ENCODE results near the gene GIPC3.

GIPC3 gene

GRCh38 chr19:3585301-3586126, at the start of gene GIPC3:
TSS of gene GIPC3 (plus strand) at chr19:3585478. CDS start at chr19:3585598, 120 bp downstream.
- no peak within 1 kb of the TSS for H3K4me3 ChIP-seq (ENCODE audit: low read length)
- no peak for TF ChIP-seq ZNF274 (IDR thresholded peaks at IDR 0.05; ENCODE audit: low read depth, low read length)

DNA sequence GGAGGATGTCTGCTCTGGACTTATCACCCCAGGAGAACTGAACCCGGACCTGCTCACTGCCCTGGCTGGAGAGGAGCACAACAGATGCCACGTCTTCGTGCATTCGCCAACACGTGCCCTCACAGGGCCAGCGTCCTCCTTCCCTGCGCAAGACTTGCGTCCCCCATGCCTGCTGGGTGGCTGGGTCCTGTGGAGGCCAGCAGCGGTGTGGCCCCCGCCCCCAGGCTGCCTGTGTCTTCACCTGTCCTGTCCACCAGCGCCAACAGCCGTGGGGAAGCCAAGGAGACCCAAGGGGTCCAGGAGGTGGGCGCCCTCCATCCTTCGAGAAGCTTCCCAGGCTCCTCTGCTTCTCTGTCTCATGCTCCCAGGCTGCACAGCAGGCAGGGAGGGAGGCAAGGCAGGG, 49.7 kb upstream of the GIPC3 start:
- TF ChIP-seq ZNF274 (IDR thresholded peaks at IDR 0.05; ENCODE audit: low read depth, low read length), result no peak
- no peak overlapping the region for H3K4me3 ChIP-seq (ENCODE audit: low read length)

DNA sequence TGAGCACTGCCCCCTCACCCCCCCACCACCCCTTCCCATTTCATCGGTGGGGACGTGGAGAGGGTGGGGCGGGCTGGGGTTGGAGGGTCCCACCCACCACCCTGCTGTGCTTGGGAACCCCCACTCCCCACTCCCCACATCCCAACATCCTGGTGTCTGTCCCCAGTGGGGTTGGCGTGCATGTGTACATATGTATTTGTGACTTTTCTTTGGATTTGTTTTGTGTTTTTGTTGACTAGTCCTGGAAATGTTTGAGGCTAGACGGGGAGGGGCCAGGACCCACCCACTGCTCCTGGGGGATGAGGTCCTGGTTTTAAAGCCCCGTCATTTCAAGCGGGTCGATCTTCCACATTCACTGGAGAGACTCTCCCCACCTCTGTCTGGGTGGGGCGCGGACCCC, 49.3 kb upstream of the GIPC3 start:
- no peak overlapping the region for H3K4me3 ChIP-seq (ENCODE audit: low read length)
- no peak for TF ChIP-seq ZNF274 (IDR thresholded peaks at IDR 0.05; ENCODE audit: low read depth, low read length)

- no peak overlapping the region for H3K4me3 ChIP-seq (ENCODE audit: low read length)
- TF ChIP-seq ZNF274 (IDR thresholded peaks at IDR 0.05; ENCODE audit: low read depth, low read length), result no peak
Measured at GRCh38 chr19:3536429-3537100, 48.7 kb upstream of the GIPC3 start.

GRCh38 chr19:3537101-3537437, 48.2 kb upstream of the GIPC3 start:
- no peak overlapping the region for H3K4me3 ChIP-seq (ENCODE audit: low read length)

DNA sequence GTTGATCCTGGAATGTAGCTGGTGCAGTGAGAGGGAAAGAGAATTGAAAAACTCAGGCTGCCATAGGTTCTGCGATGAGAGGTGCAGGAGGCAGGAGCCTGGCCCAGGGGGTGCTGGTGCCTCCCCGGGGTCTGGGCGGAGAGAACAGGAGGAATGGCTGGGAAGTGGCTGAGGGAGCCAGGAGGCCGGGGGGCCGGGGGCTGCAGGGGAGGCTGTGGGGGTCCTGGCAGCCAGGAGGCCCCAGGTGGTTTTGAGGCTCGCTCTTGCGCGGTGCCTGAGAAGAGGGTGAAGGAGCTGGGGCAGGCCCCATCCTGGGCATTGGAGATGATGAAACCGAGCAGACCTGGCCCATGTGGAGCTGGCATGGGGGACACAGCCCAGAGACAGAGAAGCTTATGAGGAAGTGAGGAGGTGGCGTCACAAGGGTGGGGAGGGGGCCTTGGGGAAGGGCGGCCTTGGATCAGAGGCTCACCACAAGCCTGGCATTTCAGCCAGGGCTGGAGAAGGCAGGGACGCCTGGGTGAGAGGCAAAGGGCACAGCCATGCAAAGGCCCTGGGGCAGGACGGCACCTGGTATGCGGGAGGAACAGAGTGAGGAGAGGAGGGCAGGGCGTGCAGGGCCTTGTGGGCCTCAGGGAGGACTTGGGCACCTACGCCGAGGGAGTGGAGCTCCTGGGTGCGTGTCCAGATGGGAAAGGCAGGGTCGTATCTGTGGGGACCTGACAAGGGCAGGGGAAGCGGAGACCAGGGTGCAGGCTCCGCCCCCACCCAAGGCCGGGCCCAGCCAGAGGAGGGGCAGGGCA, 47.6 kb upstream of the GIPC3 start:
- no peak for TF ChIP-seq ZNF274 (IDR thresholded peaks at IDR 0.05; ENCODE audit: low read depth, low read length)
- no peak overlapping the region for H3K4me3 ChIP-seq (ENCODE audit: low read length)

More at GRCh38 chr19:3537101-3537437, 48.2 kb upstream of the GIPC3 start:
- TF ChIP-seq ZNF274 (IDR thresholded peaks at IDR 0.05; ENCODE audit: low read depth, low read length), result no peak

GRCh38 chr19:3538258-3538929, 46.9 kb upstream of the GIPC3 start:
- no peak overlapping the region for H3K4me3 ChIP-seq (ENCODE audit: low read length)
- no peak for TF ChIP-seq ZNF274 (IDR thresholded peaks at IDR 0.05; ENCODE audit: low read depth, low read length)

- no peak for TF ChIP-seq ZNF274 (IDR thresholded peaks at IDR 0.05; ENCODE audit: low read depth, low read length)
- H3K4me3 ChIP-seq (ENCODE audit: low read length), result no peak within 1 kb of the TSS
Measured at GRCh38 chr19:3538965-3539755, 46.1 kb upstream of the GIPC3 start, which contains the start of gene TEKTIP1. TSS of gene TEKTIP1 (plus strand) at chr19:3539174. CDS start at chr19:3539178, 4 bp downstream.

- no peak overlapping the region for H3K4me3 ChIP-seq (ENCODE audit: low read length)
Measured at GRCh38 chr19:3539756-3540118, 45.5 kb upstream of the GIPC3 start.

GRCh38 chr19:3543150-3544057, 41.9 kb upstream of the GIPC3 start:
- no peak overlapping the region for H3K4me3 ChIP-seq (ENCODE audit: low read length)
- TF ChIP-seq ZNF274 (IDR thresholded peaks at IDR 0.05; ENCODE audit: low read depth, low read length), result no peak

More at GRCh38 chr19:3539756-3540118, 45.5 kb upstream of the GIPC3 start:
- TF ChIP-seq ZNF274 (IDR thresholded peaks at IDR 0.05; ENCODE audit: low read depth, low read length), result no peak

GRCh38 chr19:3544058-3544376, 41.3 kb upstream of the GIPC3 start:
- TF ChIP-seq ZNF274 (IDR thresholded peaks at IDR 0.05; ENCODE audit: low read depth, low read length), result no peak
- H3K4me3 ChIP-seq (ENCODE audit: low read length), result no peak overlapping the region
